Fibroblast of mammary gland (primary cell): Measurements from ENCODE around the gene PITPNM3.

ENCODE experiments used
- DNase-seq: peaks from one replicate; pipeline ENCODE4 v3.0.0-alpha.2; 2010; ENCODE audit warnings: low read depth
- H3K4me3 ChIP-seq: 2 replicates; pipeline ENCODE4 v1.5.1; 2011; ENCODE audit warnings: low read depth, mild to moderate bottlenecking, low read length, moderate library complexity; ENCODE audit not compliant: control insufficient read depth
- TF ChIP-seq, protein P1 (sequence below): conservative IDR thresholded peaks from 2 replicates; pipeline ENCODE4 v1.5.1; 2011; ENCODE audit warnings: low read depth, low read length, inconsistent platforms; ENCODE audit not compliant: control insufficient read depth, insufficient read depth

PITPNM3 gene

GRCh38 chr17:6546069-6546718 is 10.2 kb downstream of the PITPNM3 start:
- TF ChIP-seq, protein P1, sequence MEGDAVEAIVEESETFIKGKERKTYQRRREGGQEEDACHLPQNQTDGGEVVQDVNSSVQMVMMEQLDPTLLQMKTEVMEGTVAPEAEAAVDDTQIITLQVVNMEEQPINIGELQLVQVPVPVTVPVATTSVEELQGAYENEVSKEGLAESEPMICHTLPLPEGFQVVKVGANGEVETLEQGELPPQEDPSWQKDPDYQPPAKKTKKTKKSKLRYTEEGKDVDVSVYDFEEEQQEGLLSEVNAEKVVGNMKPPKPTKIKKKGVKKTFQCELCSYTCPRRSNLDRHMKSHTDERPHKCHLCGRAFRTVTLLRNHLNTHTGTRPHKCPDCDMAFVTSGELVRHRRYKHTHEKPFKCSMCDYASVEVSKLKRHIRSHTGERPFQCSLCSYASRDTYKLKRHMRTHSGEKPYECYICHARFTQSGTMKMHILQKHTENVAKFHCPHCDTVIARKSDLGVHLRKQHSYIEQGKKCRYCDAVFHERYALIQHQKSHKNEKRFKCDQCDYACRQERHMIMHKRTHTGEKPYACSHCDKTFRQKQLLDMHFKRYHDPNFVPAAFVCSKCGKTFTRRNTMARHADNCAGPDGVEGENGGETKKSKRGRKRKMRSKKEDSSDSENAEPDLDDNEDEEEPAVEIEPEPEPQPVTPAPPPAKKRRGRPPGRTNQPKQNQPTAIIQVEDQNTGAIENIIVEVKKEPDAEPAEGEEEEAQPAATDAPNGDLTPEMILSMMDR, result no peak
- DNase-seq, result peak; percentile 81

GRCh38 chr17:6545291-6545690 is 11.1 kb downstream of the PITPNM3 start:
- TF ChIP-seq, protein P1, result no peak
- DNase-seq, result no peak
- H3K4me3 ChIP-seq, result no peak overlapping the region

More at GRCh38 chr17:6546069-6546718, 10.2 kb downstream of the PITPNM3 start:
- H3K4me3 ChIP-seq, result no peak overlapping the region

GRCh38 chr17:6544011-6544370 is 12.4 kb downstream of the PITPNM3 start:
- no peak overlapping the region for H3K4me3 ChIP-seq
- TF ChIP-seq, protein P1, result no peak
- DNase-seq, result no peak

- DNase-seq, result no peak
- TF ChIP-seq, protein P1, result no peak
Measured at GRCh38 chr17:6543079-6544010, 13.0 kb downstream of the PITPNM3 start.

DNA sequence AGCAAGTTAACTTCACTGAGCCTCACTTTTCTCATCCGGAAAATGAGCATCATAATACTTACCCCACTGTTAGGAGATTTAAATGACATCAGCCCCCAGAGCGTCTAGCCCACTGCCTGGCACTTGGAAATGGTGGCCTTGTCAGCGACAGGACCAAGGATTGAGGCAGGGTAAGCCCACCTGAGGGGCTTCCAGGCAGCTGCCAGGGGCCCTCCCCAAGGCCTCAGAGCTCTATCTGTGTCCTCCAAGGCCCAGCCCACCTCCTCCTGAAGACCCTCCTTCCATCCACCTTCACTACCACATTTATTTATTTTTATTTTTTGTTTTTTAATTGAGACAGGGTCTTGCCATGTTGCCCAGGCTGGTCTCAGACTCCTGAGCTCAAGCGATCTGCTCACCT is 13.8 kb downstream of the PITPNM3 start:
- no peak overlapping the region for H3K4me3 ChIP-seq
- no peak for DNase-seq
- TF ChIP-seq, protein P1, result no peak

More at GRCh38 chr17:6543079-6544010, 13.0 kb downstream of the PITPNM3 start:
- no peak overlapping the region for H3K4me3 ChIP-seq

DNA sequence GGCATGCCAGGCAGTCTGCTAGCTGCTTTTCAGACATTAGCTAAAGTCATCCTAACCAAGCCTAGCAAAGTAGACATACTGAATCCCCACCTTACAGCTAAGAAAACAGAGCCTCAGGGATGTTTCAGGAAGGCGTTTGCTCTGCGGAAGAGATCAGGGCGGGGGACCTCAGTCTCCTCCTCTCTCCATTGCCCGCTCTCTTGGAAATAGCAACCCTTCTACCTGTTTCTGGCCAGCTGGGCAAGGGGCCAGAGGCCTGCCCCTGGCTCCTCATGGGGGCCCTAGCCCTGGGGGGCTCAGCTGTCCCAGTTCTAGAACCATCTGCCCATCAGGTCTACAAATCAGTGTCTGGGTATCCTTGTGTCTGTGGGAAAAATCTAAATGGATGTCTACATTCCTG is 14.5 kb downstream of the PITPNM3 start:
- DNase-seq, result no peak
- H3K4me3 ChIP-seq, result no peak overlapping the region
- TF ChIP-seq, protein P1, result no peak
